Activated naive CD4-positive, alpha-beta T cell treated with anti-CD3 and anti-CD28 coated beads, Interleukin-2, amount 50 U/mL, for 24 hours (primary cell): ENCODE data around the gene SSBP3.
A peak's percentile ranks its signal among the peaks of the same experiment; 100 is the strongest.
"Not testable (repeated sequence)": the region's sequence is repeated elsewhere in the genome, so short reads cannot be mapped to it uniquely, and the experiment has no call there.

Experiments
- H3K27ac Mint-ChIP-seq: one replicate; pipeline ENCODE4 v1.8.0; 2021; ENCODE audit warnings: mild to moderate bottlenecking, mixed read lengths
- H3K27me3 Mint-ChIP-seq: one replicate; pipeline ENCODE4 v1.8.0; 2021; ENCODE audit warnings: mixed read lengths
- H3K36me3 Mint-ChIP-seq: one replicate; pipeline ENCODE4 v1.8.0; 2021; ENCODE audit warnings: mixed read lengths
- H3K4me1 Mint-ChIP-seq: one replicate; pipeline ENCODE4 v1.8.0; 2021; ENCODE audit warnings: mixed read lengths
- H3K4me3 Mint-ChIP-seq: one replicate; pipeline ENCODE4 v1.8.0; 2021; ENCODE audit warnings: mild to moderate bottlenecking, mixed read lengths
- H3K9me3 Mint-ChIP-seq: one replicate; pipeline ENCODE4 v1.8.0; 2021; ENCODE audit warnings: mixed read lengths

Gene SSBP3

DNA sequence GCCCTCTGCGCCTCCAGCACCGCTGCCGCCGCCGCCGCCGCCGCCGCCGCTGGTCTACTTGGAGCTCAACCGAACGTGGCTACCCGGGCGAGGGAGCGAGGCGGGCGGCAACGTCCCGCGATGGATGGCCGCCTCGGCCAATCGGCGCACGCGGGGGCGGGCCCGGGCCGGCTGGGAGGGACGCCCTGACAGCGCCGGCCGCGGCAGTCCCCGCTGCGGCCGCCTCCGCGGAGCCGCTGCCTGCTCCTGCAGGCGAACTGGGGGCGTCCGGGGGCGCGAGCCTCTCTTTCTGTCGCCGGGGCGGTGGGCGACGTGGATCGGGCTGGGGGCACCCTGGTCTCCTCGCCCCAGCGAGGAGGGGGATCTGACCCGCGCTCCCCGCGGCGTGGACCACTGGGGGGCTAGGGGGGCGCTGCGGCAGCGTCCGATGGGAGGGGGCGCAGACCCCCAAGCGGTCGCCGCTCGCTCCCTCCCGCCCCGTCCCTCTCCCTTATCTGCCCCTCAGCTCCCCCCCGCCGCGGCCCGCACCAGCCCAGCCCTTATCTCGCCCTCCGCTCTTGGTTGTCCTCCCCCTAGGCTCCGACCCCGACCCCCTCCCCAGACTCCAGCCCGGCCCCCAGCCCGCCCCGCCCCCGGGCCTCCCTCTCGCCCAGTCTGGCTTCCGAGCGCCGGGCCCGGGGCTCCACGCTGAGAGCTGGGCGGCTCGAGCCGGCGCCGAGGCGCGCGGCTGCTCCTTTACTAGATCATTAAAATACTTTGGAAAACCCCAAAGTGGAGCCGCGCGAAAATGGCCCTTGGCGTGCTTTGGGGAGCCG, at the start of gene SSBP3:
Gene SSBP3 (minus strand): TSS at position 56 of the 815 bp plus-strand sequence.
- Mint-ChIP-seq H3K27ac (peak within 1 kb of the TSS; percentile 94), H3K27me3 (no peaks in the 10 kb centered on the region), H3K4me1 (peaks cover 68% of the 10 kb centered on the region), H3K4me3 (peak within 1 kb of the TSS; percentile 90), H3K36me3 (peaks cover 13% of the 10 kb centered on the region), H3K9me3 (no peaks in the 10 kb centered on the region)

DNA sequence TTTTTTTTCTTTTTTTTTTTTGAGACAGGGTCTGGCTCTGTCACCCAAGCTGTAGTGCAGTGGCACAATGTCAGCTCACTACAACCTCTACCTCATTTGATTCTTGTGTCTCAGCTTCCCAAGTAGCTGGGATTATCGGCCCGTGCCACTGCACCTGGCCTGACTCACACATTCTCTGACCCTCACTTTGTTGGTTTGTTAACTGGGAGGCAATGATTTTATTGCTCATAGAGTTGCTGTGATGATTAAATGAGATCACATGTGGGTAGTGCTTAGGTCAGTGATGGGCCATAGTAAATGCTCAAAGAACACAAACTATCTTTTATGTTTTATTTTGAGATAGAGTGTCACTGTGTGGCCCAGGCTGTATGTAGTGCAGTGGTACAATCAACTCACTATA, 47.3 kb upstream of the SSBP3 start:
- Mint-ChIP-seq H3K27ac (no peak overlapping the region), H3K36me3 (no peaks in the 10 kb centered on the region), H3K9me3 (no peaks in the 10 kb centered on the region), H3K4me1 (no peaks in the 10 kb centered on the region), H3K4me3 (no peak overlapping the region), H3K27me3 (no peaks in the 10 kb centered on the region)

DNA sequence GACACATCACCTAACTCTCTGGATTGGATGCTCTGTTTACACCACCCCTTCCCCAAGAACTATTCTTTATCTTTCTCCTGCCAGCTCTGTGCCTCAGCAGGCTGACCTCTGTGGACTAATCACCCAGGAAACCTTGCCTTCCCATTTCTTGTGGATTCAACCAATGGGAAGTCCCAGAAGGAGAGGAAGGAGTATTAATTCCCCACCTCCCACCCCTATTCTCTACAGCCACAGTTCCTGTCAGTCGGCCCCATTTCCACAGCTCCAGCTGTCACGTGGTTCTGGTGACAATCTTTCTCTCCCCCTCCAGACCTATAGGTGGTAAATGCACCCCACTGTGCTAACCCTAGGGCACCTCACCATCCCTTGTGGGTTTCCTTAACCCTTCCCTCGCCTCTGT, 46.8 kb upstream of the SSBP3 start:
- H3K36me3 Mint-ChIP-seq = no peaks in the 10 kb centered on the region
- H3K9me3 Mint-ChIP-seq = peaks cover under 1% of the 10 kb centered on the region
- no peaks in the 10 kb centered on the region for H3K27me3 Mint-ChIP-seq
- H3K4me3 Mint-ChIP-seq = no peak overlapping the region
- H3K4me1 Mint-ChIP-seq = no peaks in the 10 kb centered on the region
- H3K27ac Mint-ChIP-seq = no peak overlapping the region

DNA sequence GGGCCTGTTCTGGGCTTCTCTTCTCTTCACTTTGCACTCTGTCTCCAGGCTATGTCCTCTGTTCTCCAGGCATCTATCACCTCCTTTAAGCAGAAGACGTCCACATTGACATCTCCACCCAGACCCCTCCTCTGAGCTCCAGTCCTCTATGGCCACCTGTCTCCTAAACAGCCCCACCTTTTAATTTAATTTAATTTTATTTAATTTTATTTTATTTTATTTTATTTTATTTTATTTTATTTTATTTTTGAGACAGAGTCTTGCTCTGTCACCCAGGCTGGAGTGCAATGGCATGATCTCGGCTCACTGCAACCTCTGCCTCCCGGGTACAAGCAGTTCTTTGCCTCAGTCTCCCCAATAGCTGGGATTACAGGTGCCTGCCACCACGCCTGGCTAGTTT, 43.2 kb upstream of the SSBP3 start:
- H3K4me1 Mint-ChIP-seq, H3K36me3 Mint-ChIP-seq, H3K27me3 Mint-ChIP-seq, H3K27ac Mint-ChIP-seq, H3K4me3 Mint-ChIP-seq, H3K9me3 Mint-ChIP-seq: not testable (repeated sequence)

DNA sequence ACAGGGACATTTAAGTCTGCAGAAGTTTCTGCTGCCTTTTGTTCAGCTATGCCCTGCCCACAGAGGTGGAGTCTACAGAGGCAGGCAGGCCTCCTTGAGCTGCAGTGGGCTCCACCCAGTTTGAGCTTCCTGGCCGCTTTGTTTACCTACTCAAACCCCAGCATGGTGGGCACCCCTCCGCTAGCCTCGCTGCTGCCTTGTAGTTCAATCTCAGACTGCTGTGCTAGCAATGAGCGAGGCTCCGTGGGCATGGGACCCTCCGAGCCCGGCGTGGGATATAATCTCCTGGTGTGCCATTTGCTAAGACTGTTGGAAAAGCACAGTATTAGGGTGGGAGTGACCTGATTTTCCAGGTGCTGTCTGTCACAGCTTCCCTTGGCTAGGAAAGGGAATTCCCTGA, 42.6 kb upstream of the SSBP3 start:
- not testable (repeated sequence) for H3K9me3 Mint-ChIP-seq, H3K27me3 Mint-ChIP-seq, H3K4me1 Mint-ChIP-seq, H3K4me3 Mint-ChIP-seq, H3K36me3 Mint-ChIP-seq, H3K27ac Mint-ChIP-seq

DNA sequence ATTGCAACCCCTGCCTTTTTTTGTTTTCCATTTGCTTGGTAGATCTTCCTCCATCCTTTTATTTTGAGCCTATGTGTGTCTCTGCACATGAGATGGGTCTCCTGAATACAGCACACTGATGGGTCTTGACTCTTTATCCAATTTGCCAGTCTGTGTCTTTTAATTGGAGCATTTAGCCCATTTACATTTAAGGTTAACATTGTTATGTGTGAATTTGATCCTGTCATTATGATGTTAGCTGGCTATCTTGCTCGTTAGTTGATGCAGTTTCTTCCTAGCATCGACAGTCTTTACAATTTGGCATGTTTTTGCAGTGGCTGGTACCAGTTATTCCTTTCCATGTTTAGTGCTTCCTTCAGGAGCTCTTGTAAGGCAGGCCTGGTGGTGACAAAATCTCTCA, 40.9 kb upstream of the SSBP3 start:
- H3K4me1 Mint-ChIP-seq, H3K27ac Mint-ChIP-seq, H3K4me3 Mint-ChIP-seq, H3K36me3 Mint-ChIP-seq, H3K27me3 Mint-ChIP-seq, H3K9me3 Mint-ChIP-seq: not testable (repeated sequence)

DNA sequence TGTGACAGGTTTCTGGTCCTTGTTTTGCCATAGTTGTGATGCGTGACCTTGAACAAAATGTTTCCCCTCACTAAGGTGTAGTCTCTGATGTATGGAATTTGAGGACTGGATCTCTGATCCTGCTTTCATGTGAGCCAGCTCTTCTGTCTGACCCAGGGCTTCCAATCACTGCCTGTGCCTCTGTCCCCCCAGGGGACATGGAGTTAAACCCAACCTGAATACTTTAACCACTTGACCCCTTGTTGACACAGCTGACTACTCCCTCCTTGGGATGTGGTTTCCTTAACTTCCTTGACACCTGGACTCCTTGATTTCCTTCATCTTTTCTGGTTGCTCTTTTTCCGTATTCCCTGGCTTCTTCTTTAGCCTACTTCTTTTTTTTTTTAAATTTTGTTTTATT, 36.0 kb upstream of the SSBP3 start:
- no peaks in the 10 kb centered on the region for H3K9me3 Mint-ChIP-seq
- H3K27me3 Mint-ChIP-seq = no peaks in the 10 kb centered on the region
- H3K27ac Mint-ChIP-seq = no peak overlapping the region
- no peak overlapping the region for H3K4me3 Mint-ChIP-seq
- H3K4me1 Mint-ChIP-seq = no peaks in the 10 kb centered on the region
- H3K36me3 Mint-ChIP-seq = no peaks in the 10 kb centered on the region

DNA sequence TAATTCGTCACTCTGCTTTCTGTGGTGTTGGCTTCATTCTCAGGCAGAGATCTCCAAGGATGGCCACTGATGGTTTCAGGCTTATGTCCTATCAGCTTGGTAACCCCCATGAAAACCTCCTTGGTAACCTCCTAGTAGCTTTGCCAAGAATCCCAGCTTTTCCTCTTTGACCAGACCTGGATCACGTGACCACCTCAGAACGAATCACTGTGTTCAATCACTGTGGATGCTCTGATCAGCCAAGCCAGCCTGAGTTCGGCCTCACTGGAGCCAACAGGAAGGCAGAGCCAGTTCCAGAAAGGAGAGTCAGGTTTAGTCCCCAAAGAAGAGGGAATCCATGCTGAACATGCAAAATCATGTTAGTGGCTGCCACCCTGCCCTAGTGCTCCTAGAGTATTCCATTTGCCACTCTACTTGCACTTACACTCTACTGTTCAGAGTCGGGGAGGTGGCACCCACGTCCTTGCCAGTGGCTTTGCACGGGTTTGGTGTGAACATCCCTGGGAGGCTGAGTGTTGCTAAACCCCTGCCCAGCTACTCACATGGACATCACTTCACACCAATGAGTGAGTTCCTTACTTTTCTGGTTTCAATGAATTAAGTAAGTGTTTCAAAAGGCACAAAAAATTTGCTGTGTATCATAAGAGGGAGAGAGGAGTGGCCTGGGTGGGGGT, 33.5 kb upstream of the SSBP3 start:
- Mint-ChIP-seq H3K9me3 (no peaks in the 10 kb centered on the region), H3K27me3 (no peaks in the 10 kb centered on the region), H3K27ac (no peak overlapping the region), H3K36me3 (no peaks in the 10 kb centered on the region), H3K4me3 (no peak overlapping the region), H3K4me1 (no peaks in the 10 kb centered on the region)

DNA sequence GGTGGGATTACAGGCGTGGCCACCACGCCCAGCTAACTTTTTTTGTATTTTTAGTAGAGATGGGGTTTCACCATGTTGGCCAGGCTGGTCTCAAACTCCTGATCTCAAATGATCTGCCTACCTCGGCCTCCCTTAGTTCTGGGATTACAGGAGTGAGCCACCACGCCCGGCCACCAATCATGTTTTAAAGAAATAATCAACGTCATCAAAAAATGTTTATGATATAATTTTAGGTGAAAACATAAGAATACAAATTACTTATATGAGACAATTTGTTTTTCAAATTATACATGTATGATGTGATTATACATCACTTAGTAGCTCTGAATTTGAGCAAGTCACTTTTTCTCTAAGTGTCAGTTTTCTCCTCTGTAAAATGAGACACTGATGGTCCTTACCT, 31.6 kb upstream of the SSBP3 start:
- H3K27me3 Mint-ChIP-seq = no peaks in the 10 kb centered on the region
- H3K27ac Mint-ChIP-seq = no peak overlapping the region
- H3K4me1 Mint-ChIP-seq = no peaks in the 10 kb centered on the region
- H3K36me3 Mint-ChIP-seq = no peaks in the 10 kb centered on the region
- H3K9me3 Mint-ChIP-seq = no peaks in the 10 kb centered on the region
- H3K4me3 Mint-ChIP-seq = no peak overlapping the region

DNA sequence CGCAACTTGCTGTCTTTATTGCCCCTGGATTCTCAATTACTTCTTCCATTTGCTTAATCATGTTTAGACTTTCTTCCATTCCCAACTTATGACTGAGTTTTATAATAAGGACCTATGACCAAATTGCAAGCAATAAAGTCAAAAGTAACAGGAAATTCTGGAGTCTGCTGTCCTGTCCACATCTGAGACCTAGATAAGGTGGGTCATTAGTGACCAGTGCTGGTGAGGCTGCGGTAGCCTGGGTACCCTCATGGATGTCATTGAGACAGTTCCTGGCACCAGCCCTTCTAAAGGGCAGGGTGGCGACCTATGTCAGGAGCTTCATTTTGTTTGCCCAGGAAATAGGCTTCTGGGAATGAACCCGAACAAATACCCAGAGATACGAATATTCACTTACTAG, 30.6 kb upstream of the SSBP3 start:
- Mint-ChIP-seq H3K9me3 (no peaks in the 10 kb centered on the region), H3K36me3 (no peaks in the 10 kb centered on the region), H3K27ac (no peak overlapping the region), H3K27me3 (no peaks in the 10 kb centered on the region), H3K4me1 (no peaks in the 10 kb centered on the region), H3K4me3 (no peak overlapping the region)

DNA sequence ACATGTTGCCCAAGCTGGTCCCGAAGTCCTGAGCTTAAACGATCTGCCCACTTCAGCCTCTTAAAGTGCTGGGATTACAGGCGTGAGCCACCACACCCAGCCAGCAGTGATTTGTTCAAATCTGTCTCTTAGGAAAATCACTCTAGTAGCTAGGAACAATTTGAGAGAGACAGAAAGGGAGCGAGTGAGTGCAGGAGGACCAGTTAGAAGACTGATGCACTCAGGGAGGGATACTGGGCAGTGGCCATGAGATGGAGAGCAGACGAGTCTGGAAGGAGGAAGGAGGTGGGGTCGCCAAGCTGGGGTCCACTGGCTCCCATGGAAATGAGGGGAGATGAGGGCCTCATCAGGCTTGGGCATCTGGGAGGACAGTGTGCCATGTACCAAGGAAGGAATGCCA, 23.6 kb upstream of the SSBP3 start:
- H3K36me3 Mint-ChIP-seq = no peaks in the 10 kb centered on the region
- H3K27ac Mint-ChIP-seq = no peak overlapping the region
- H3K4me3 Mint-ChIP-seq = no peak overlapping the region
- H3K4me1 Mint-ChIP-seq = no peaks in the 10 kb centered on the region
- no peaks in the 10 kb centered on the region for H3K9me3 Mint-ChIP-seq
- no peaks in the 10 kb centered on the region for H3K27me3 Mint-ChIP-seq

DNA sequence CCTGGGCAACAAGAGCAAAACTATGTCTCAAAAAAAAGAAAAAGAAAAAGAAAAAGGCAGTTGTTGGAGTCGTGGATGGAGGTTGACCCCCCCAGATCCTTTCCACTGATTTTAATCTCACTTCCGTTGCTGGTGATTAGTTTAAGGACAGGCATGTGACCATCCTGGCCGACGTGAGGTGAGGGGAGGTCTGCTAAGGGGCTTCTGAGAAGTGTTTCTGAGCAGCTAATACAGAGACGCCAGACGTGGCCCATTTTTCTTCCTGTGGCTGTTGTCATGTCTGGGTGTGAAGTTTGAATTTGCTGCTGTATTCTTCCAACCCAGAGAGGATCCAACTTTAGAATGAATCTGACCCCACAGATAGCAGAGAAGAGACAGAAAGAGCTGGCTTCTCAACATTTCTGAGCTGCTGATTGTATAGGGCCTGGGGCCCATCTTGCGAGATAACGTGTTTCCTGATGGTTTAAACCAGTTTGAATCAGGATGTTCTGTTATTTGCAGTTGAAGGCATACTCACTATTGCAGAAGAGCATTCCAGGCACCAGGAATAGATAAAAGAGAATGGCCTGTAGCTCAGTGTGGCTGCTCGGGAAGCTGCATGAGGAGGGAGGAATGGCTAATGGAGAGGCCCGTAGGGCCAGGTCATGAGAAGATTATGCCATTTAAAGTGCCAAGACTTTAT, 22.8 kb upstream of the SSBP3 start:
- H3K36me3 Mint-ChIP-seq = no peaks in the 10 kb centered on the region
- H3K9me3 Mint-ChIP-seq = no peaks in the 10 kb centered on the region
- no peaks in the 10 kb centered on the region for H3K4me1 Mint-ChIP-seq
- no peak overlapping the region for H3K27ac Mint-ChIP-seq
- H3K4me3 Mint-ChIP-seq = no peak overlapping the region
- H3K27me3 Mint-ChIP-seq = no peaks in the 10 kb centered on the region

DNA sequence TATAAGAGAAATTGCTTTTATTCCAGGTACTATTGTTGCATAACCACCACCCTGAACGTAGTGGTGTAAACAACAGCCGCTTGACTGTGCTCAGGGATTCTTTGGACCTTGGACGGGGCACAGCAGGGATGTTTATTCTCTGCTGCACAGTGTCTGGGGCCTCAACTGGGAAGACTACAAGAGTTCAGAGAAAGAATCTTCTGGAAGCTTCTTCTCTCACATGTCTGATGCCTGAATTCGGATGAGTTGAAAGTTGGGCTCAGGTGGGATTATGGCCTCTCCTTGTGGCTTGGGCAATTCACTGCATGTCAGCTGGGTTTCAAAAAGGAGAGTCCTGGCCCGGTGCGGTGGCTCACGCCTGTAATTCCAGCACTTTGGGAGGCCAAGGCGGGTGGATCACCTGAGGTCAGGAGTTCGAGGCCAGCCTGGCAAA, 19.0 kb upstream of the SSBP3 start:
- Mint-ChIP-seq H3K4me3 (no peak overlapping the region), H3K9me3 (no peaks in the 10 kb centered on the region), H3K27ac (no peak overlapping the region), H3K4me1 (no peaks in the 10 kb centered on the region), H3K36me3 (no peaks in the 10 kb centered on the region), H3K27me3 (no peaks in the 10 kb centered on the region)

DNA sequence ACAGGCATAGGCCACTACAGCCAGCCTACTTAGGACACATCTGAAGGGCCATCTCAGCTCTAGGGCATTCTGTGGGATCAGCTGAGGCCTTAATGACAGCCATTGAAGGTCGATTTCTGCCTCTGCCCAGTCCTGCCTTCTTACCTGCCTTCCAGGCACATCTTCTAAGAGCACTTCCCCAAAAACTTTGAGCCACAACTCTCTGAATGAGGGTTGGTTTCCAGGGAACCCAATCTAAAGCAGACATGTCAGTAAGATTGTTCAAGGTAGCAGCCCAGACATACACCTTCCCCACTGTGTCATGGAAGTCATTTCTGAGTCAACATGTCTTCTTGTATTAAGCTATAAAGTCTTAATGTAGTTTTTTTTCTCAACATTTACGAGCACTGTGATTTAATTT, 18.2 kb upstream of the SSBP3 start:
- Mint-ChIP-seq H3K27me3 (no peaks in the 10 kb centered on the region), H3K9me3 (no peaks in the 10 kb centered on the region), H3K4me1 (no peaks in the 10 kb centered on the region), H3K4me3 (no peak overlapping the region), H3K27ac (no peak overlapping the region), H3K36me3 (no peaks in the 10 kb centered on the region)

DNA sequence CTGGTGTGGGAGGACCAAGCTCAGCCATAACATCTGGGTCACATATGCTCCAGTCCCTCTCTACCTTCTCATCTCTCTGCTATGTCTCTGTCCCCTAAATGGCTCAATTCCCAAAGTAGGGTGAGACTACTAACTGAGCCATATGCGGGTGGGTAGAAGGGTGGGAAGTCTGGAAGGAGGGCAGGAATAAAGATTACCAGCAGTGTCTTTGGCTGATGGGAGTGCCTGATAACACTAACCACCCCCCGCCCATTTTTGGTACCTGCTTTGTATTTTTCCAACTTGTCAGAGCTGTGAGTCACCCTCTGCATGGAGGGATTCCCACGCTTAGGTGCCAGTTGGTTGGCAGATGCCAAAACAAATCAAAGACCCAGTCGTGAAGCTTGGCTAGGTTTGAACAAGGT, 14.9 kb upstream of the SSBP3 start:
- Mint-ChIP-seq H3K27ac (no peak overlapping the region), H3K9me3 (no peaks in the 10 kb centered on the region)

DNA sequence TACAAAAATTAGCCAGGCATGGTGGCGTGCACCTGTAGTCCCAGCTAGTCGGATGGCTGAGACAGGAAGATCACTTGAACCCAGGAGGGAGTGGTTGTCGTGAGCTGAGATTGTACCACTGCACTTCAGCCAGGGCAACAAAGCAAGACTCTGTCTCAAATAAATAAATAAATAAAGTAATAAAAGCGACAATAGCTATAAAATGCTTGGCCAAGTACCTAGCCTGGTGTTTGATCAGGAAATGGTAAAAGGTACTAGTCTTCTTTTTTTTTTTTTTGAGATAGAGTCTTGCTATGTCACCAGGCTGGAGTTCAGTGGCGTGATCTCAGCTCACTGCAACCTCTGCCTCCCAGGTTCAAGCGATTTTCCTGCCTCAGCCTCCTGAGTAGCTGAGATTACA, 12.4 kb upstream of the SSBP3 start:
- H3K36me3 Mint-ChIP-seq, H3K27me3 Mint-ChIP-seq, H3K4me3 Mint-ChIP-seq, H3K27ac Mint-ChIP-seq, H3K9me3 Mint-ChIP-seq: not testable (repeated sequence)
- peaks cover 11% of the 10 kb centered on the region for H3K4me1 Mint-ChIP-seq

More for the DNA sequence above, 14.9 kb upstream of the SSBP3 start:
- peaks cover 3% of the 10 kb centered on the region for H3K4me1 Mint-ChIP-seq
- H3K36me3 Mint-ChIP-seq = no peaks in the 10 kb centered on the region
- no peaks in the 10 kb centered on the region for H3K27me3 Mint-ChIP-seq
- no peak overlapping the region for H3K4me3 Mint-ChIP-seq
